Measurements from ENCODE around the gene DLGAP1.
"Not testable (repeated sequence)": the region's sequence is repeated elsewhere in the genome, so short reads cannot be mapped to it uniquely, and the experiment has no call there.

DLGAP1 gene

GRCh38 chr18:3594760-3595368 lies 860.2 kb downstream of the DLGAP1 start:
- DNase-seq, result no peak

- DNase-seq, result peak; percentile 97
Measured at GRCh38 chr18:3593904-3594759, 861.0 kb downstream of the DLGAP1 start.

GRCh38 chr18:3593381-3593903 lies 861.7 kb downstream of the DLGAP1 start:
- peak; percentile 88 for DNase-seq

- DNase-seq, result no peak
Measured at GRCh38 chr18:3592864-3593263, 862.2 kb downstream of the DLGAP1 start.

DNA sequence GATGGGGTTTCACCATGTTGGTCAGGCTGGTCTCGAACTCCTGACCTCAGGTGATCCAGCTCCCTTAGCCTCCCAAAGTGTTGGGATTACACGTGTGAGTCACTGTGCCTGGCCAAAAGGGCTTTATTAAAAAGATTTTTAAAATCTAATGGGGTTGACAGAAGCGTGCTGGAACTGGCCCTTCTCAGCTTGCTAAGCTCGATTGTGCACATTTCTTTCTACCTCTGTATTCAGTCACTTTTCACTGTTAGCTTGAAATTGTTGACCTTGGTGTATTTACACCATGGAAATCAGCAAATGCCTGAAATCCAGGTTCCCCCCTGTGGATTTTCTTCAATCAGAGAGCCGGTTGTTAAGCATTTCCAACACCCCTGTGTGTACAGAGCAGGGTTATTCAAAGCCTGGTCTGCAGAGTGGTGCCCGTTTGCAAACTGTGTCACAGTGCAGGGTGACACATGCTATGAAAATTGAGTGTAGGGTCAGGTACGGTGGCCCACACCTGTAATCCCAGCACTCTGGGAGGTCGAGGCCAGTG lies 864.9 kb downstream of the DLGAP1 start:
- no peak for DNase-seq

GRCh38 chr18:3585656-3586509 lies 869.2 kb downstream of the DLGAP1 start:
- DNase-seq, result peak; percentile 79

GRCh38 chr18:3584897-3585460 lies 870.1 kb downstream of the DLGAP1 start:
- DNase-seq, result no peak

GRCh38 chr18:3584266-3584861 lies 870.7 kb downstream of the DLGAP1 start:
- DNase-seq, result no peak

GRCh38 chr18:3583873-3584247 lies 871.2 kb downstream of the DLGAP1 start:
- no peak for DNase-seq

- DNase-seq, result peak; percentile 48
Measured at GRCh38 chr18:3583106-3583872, 871.8 kb downstream of the DLGAP1 start.

- DNase-seq, result no peak
Measured at GRCh38 chr18:3581890-3582289, 873.2 kb downstream of the DLGAP1 start.

DNA sequence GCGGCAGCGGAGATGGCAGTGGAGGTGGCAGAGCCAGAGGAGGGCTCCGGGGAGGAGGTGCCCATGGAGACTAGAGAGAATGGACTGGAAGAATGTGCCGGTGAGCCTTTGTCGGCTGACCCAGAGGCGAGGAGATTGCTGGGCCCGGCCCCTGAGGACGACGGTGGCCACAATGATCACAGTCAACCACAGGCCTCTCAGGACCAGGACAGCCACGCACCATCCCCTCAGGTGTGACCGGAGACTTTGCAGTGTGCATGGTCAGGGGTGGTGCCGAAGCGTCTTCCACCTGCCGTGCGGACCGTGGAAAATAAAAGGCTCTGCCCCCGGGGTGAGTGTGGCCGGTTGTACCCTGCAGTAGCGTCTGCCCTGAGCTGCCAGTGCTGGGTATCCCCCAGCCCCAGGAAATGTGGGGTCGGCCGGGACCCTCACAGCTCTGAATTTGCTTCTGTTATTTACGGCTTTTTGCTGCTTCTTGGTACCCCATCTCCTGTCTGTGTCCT lies 874.5 kb downstream of the DLGAP1 start:
- DNase-seq, result not testable (repeated sequence)

GRCh38 chr18:3579701-3580100 lies 875.4 kb downstream of the DLGAP1 start:
- DNase-seq, result peak; percentile 85

- DNase-seq, result no peak
Measured at GRCh38 chr18:3578621-3579020, 876.5 kb downstream of the DLGAP1 start.

DNA sequence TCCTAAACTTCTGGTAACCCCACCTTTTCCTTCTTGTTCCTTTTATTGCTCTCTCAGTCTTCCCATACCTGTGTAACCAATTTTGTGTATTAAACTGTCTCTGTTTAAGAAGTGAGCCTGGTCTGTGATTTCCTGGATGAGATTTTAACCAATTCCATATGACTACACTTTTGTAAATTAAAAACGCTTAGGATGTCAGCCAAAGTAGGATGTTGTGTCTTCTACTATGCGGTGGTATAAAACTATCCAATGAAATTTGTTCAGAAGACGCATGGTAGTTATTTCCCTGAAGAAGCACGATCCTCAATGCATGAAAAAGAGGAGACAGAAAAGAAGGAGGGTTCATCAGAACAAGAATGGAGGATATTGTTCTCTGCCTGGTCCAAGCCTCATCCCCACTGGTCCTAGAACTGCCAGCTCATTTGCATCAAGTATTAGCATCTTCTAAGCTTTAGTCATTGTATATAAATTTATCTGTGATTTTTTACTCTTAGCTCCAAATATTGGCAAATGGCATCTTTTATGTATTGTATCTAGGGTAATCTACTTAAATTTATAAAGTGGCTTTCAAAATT lies 877.7 kb downstream of the DLGAP1 start:
- peak; percentile 42 for DNase-seq

DNA sequence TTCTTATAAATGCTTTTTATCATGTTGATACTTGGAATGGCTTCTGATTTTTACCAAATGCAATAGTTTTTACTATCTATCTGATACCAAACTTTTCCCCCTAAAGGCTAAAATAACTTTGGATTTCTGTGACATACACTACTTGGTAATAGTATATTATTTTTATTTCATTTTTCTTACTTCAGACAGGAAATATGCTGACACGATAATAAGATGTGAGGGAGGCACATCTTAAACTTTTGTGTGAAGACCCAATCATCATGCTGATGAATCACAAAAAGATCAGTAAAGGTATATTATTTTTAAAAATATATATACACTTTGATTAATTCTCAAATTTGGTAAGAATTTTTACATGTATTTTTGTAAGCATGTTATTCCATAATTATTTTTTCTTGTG lies 882.3 kb downstream of the DLGAP1 start:
- no peak for DNase-seq

DNA sequence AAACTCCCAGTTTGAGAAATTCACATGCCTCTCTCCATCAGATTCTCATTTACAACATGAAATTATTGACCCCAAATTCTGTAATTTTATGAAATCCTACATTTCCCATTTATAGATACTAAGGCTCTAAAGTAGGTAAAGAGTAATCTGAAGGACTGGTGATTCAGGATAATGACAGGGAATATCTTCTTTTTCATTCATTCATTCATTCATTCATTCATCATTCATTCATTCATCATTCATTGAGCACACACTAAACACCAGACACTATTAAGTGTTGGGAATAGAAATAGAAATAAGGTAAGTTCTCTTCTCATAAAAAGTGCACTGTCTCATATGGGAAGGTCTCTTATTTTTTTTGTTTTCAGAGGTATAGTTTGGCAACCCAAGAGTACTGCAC lies 888.3 kb downstream of the DLGAP1 start:
- DNase-seq, result no peak

GRCh38 chr18:3560755-3561154 lies 894.4 kb downstream of the DLGAP1 start:
- no peak for DNase-seq

DNA sequence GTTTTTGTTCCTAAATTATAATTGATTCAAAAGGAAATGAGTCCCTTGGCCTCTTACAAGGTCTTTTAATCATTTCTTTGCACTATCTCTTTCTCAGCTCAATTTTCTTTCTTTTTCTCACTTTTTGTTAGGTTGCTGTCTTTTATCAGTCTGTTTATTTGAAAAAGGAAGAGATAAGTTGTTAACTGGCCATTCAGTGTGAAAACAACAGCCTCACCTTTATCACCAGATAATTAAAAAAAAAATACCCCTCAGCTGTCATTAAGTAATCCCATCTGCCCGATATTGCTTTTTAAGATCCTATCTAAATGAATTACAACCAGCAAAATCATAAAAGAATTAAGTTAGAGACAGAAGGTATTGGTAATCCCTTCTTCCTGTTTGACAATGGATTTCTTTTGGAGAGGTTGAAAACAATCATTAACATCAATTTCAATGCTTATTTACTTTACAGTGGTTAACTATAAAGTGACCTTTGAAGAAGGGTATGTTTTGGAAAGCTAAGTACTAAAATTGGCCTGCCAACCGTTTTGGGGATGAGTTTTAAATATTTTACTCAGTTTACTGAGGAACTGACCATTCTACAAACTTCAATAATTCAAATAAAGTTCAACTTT lies 900.2 kb downstream of the DLGAP1 start:
- no peak for DNase-seq

DNA sequence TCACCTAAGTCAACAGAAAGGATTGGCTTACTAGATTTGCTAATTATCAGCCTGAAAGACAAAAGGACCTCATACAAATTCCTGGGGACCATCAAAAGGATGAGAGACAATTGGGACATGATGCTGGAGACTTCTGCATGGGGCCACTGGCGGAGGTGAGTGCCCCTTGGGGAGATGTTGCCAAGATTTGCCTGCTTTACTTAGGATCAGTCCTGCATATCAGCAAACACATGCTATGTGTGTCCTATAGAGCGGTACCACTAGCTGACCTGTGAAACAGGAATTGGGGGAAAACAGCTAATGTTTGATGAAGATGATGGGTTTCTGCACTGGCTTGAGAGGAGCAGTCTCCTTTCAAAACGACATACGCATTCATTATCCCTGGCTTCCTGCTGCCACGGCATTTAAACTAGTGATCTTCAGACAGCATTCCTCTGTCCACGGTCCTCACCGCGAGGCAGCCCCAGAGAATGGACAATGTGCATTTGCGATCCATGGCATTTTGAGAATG lies 901.0 kb downstream of the DLGAP1 start:
- peak; percentile 16 for DNase-seq

Data from fibroblast of skin of right biceps (primary cell).